ENCODE data around the gene VEGFC.

Gene VEGFC

GRCh38 chr4:176758323-176758722 lies 34.4 kb downstream of the VEGFC start:
- Mint-ChIP-seq H3K36me3 (ENCODE audit: low read depth) (no peaks in the 10 kb centered on the region), H3K27ac (no peak overlapping the region), H3K27me3 (ENCODE audit: low read depth, poor library complexity) (no peaks in the 10 kb centered on the region), H3K4me1 (no peaks in the 10 kb centered on the region), H3K9me3 (no peaks in the 10 kb centered on the region), H3K4me3 (no peak overlapping the region)
- DNase-seq: no peak
- TF ChIP-seq CTCF (IDR thresholded peaks at IDR 0.05): no peak

- Mint-ChIP-seq H3K27ac (no peak overlapping the region), H3K36me3 (ENCODE audit: low read depth) (no peaks in the 10 kb centered on the region), H3K4me1 (no peaks in the 10 kb centered on the region), H3K9me3 (no peaks in the 10 kb centered on the region), H3K4me3 (no peak overlapping the region), H3K27me3 (ENCODE audit: low read depth, poor library complexity) (peaks cover 4% of the 10 kb centered on the region)
- no peak for DNase-seq
- TF ChIP-seq CTCF (IDR thresholded peaks at IDR 0.05): no peak
These were observed 37.1 kb downstream of the VEGFC start for GRCh38 chr4:176755613-176756012.

- Mint-ChIP-seq H3K4me1 (no peaks in the 10 kb centered on the region), H3K27ac (no peak overlapping the region), H3K36me3 (ENCODE audit: low read depth) (no peaks in the 10 kb centered on the region), H3K27me3 (ENCODE audit: low read depth, poor library complexity) (peaks cover 4% of the 10 kb centered on the region), H3K4me3 (no peak overlapping the region), H3K9me3 (no peaks in the 10 kb centered on the region)
- no peak for TF ChIP-seq CTCF (IDR thresholded peaks at IDR 0.05)
- no peak for DNase-seq
These were observed 37.7 kb downstream of the VEGFC start for GRCh38 chr4:176755001-176755400.

GRCh38 chr4:176753049-176753448 lies 39.7 kb downstream of the VEGFC start:
- Mint-ChIP-seq H3K27me3 (ENCODE audit: low read depth, poor library complexity) (peaks cover 4% of the 10 kb centered on the region), H3K27ac (no peak overlapping the region), H3K9me3 (no peaks in the 10 kb centered on the region), H3K36me3 (ENCODE audit: low read depth) (no peaks in the 10 kb centered on the region), H3K4me1 (no peaks in the 10 kb centered on the region), H3K4me3 (no peak overlapping the region)
- no peak for DNase-seq
- no peak for TF ChIP-seq CTCF (IDR thresholded peaks at IDR 0.05)

GRCh38 chr4:176752191-176752749 lies 40.5 kb downstream of the VEGFC start:
- no peak for DNase-seq
- Mint-ChIP-seq H3K4me1 (no peaks in the 10 kb centered on the region), H3K4me3 (no peak overlapping the region), H3K9me3 (no peaks in the 10 kb centered on the region), H3K27me3 (ENCODE audit: low read depth, poor library complexity) (peaks cover 4% of the 10 kb centered on the region), H3K36me3 (ENCODE audit: low read depth) (no peaks in the 10 kb centered on the region), H3K27ac (no peak overlapping the region)
- no peak for TF ChIP-seq CTCF (IDR thresholded peaks at IDR 0.05)

- no peaks in the 10 kb centered on the region for H3K4me1 Mint-ChIP-seq
- no peak overlapping the region for H3K4me3 Mint-ChIP-seq
- no peak for DNase-seq
- no peaks in the 10 kb centered on the region for H3K9me3 Mint-ChIP-seq
- H3K36me3 Mint-ChIP-seq (ENCODE audit: low read depth): no peaks in the 10 kb centered on the region
- no peak overlapping the region for H3K27ac Mint-ChIP-seq
- no peak for TF ChIP-seq CTCF (IDR thresholded peaks at IDR 0.05)
- peaks cover 4% of the 10 kb centered on the region for H3K27me3 Mint-ChIP-seq (ENCODE audit: low read depth, poor library complexity)
These were observed 41.7 kb downstream of the VEGFC start for GRCh38 chr4:176751061-176751460.
